ENCODE results near the gene NPAS3.

DNA sequence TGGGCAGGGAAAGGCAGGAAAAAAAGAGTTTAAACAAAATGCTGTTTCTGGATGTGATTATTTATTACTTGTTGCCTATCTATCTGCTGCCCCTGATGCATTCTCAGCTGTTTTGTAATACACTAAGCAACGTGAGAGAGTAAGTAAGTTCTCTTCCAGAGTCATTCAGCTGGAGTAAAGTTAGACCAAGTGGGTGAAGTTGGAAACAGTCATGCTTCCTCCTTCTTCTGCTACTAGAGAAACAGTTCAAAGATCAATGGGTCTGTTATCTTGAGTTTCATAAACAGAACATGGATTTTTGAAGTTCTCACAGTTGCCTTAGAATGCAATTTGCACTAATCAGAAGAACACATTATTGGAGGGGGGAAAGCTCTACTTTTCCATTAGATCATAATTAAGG, 732.9 kb downstream of the NPAS3 start:
- TF ChIP-seq, protein P1, sequence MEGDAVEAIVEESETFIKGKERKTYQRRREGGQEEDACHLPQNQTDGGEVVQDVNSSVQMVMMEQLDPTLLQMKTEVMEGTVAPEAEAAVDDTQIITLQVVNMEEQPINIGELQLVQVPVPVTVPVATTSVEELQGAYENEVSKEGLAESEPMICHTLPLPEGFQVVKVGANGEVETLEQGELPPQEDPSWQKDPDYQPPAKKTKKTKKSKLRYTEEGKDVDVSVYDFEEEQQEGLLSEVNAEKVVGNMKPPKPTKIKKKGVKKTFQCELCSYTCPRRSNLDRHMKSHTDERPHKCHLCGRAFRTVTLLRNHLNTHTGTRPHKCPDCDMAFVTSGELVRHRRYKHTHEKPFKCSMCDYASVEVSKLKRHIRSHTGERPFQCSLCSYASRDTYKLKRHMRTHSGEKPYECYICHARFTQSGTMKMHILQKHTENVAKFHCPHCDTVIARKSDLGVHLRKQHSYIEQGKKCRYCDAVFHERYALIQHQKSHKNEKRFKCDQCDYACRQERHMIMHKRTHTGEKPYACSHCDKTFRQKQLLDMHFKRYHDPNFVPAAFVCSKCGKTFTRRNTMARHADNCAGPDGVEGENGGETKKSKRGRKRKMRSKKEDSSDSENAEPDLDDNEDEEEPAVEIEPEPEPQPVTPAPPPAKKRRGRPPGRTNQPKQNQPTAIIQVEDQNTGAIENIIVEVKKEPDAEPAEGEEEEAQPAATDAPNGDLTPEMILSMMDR (IDR thresholded peaks at IDR 0.05), result no peak
- TF ChIP-seq POLR2A (IDR thresholded peaks at IDR 0.05), result no peak
